Testis (tissue), 5 donors: ENCODE measurements around the gene ANO3. TPM values are rescaled to one million over a fixed set of nuclear protein-coding genes. Genes with fewer than 3 reads are reported as not detected.
A peak's percentile ranks its signal among the peaks of the same experiment; 100 is the strongest.

ENCODE experiments used
- DNase-seq: peaks from one replicate; pipeline ENCODE4 v3.0.0-alpha.2; 2019
- H3K27ac ChIP-seq, 2 donors: fragments of 200-600 bp; sonication (generic); one replicate each; pipeline ENCODE4 v1.5.1; 2019
- H3K27me3 ChIP-seq: fragments of 200-600 bp; sonication (generic); one replicate; pipeline ENCODE4 v1.5.1; 2019
- H3K36me3 ChIP-seq: fragments of 200-600 bp; sonication (generic); one replicate; pipeline ENCODE4 v1.5.1; 2017; ENCODE audit warnings: low read depth; ENCODE audit errors: missing control alignments
- H3K4me1 ChIP-seq: fragments of 200-600 bp; sonication (generic); one replicate; pipeline ENCODE4 v1.5.1; 2019
- H3K4me3 ChIP-seq, 2 donors: fragments of 200-600 bp; sonication (generic); one replicate each; pipeline ENCODE4 v1.5.1; 2017 to 2019
- H3K9me3 ChIP-seq: fragments of 200-600 bp; sonication (generic); one replicate; pipeline ENCODE4 v1.5.1; 2017
- CTCF ChIP-seq, 3 experiments: fragments of 450-650 bp in 2 of 3; fragments of 200-600 bp in 1 of 3; sonication (generic) in 1 of 3; IDR thresholded peaks; one replicate each; pipeline ENCODE4 v1.5.1; 2016 to 2019; ENCODE audit warnings: antibody characterized with exemption in 3 of 3, mild to moderate bottlenecking in 2 of 3, moderate library complexity in 1 of 3
- POLR2A ChIP-seq: fragments of 450-650 bp; IDR thresholded peaks from one replicate; pipeline ENCODE4 v1.6.1; 2017; ENCODE audit warnings: antibody characterized with exemption, mild to moderate bottlenecking, moderate library complexity
- WGBS, 2 donors: methylation state at CpG; one replicate each; pipeline ENCODE4 v1.1.5; 2018; 5-methylcytosine and 5-hydroxymethylcytosine counted together
- intact Hi-C: fragments of 100-400 bp; cut with DNase I; formaldehyde crosslinking; loops from one replicate; pipeline ENCODE4 v1.15.1; 2023; ENCODE audit warnings: low total_unique reads
- long read RNA-seq, 2 donors: transcript quantifications; one replicate each; lab custom pipeline, GENCODE V29; 2026
- polyA plus RNA-seq: library from polyadenylated mRNA; stranded (reverse); fragments of 350-450 nt; fragmentation: Illumina TruSeq; extraction: RNeasy Lipid Tissue Mini Kit (QIAGEN cat#74804); gene quantifications from one replicate; pipeline ENCODE4 v1.2.3, GENCODE V29; 2014; ENCODE audit warnings: low read depth, low replicate concordance; ENCODE audit not compliant: insufficient read depth
- total RNA-seq, 2 donors: library from RNA; depleted of rRNA; stranded (reverse); fragments of >200 nt; gene quantifications; one replicate each; pipeline ENCODE4 v1.2.3, GENCODE V29; 2016

ANO3 gene
- total RNA-seq (1 to 10 TPM; 1.9 to 2.2 TPM), polyA plus RNA-seq (2.4 TPM)
- long read RNA-seq, donor 1, result 0 reads
- long read RNA-seq, donor 2, result 0 reads

- peak; percentile 85 for DNase-seq
- peak within 1 kb of the TSS; percentile 6 to 46 for H3K4me3 ChIP-seq
- H3K27me3 ChIP-seq, result no peaks in the 10 kb centered on the region
- no peaks in the 10 kb centered on the region for H3K36me3 ChIP-seq
- H3K27ac ChIP-seq, result no peak within 1 kb of the TSS
- TF ChIP-seq POLR2A (no peak), CTCF (IDR thresholded peaks at IDR 0.05) (peak; percentile 33 to 47 (median 35))
- H3K4me1 ChIP-seq, result no peaks in the 10 kb centered on the region
- 3 to 8% methylated on average over 9 to 36 of the region's 36 CpGs for WGBS, 2 donors
- no peaks in the 10 kb centered on the region for H3K9me3 ChIP-seq
- intact Hi-C loops, result no loop called here
Measured at GRCh38 chr11:26331911-26332571, at the start of gene ANO3. ANO3 (plus strand) TSS chr11:26332130; CDS start chr11:26332276, 146 bp downstream.

GRCh38 chr11:26283852-26284408 is 48.0 kb upstream of the ANO3 start:
- Histone ChIP-seq H3K4me3 (peak overlapping the region in 1 of 2 donors; percentile 43), H3K27me3 (no peaks in the 10 kb centered on the region), H3K27ac (no peak overlapping the region), H3K36me3 (no peaks in the 10 kb centered on the region), H3K4me1 (no peaks in the 10 kb centered on the region), H3K9me3 (no peaks in the 10 kb centered on the region)
- WGBS, 2 donors, result 44 to 63% methylated on average over 6 of the region's 6 CpGs
- intact Hi-C loops, result no loop called here
- no peak for TF ChIP-seq CTCF (IDR thresholded peaks at IDR 0.05)
- TF ChIP-seq POLR2A, result no peak
- no peak for DNase-seq

GRCh38 chr11:26285608-26286007 is 46.3 kb upstream of the ANO3 start:
- intact Hi-C loops, result no loop called here
- H3K27me3 ChIP-seq, result no peaks in the 10 kb centered on the region
- H3K4me1 ChIP-seq, result no peaks in the 10 kb centered on the region
- no peak overlapping the region for H3K27ac ChIP-seq
- no peaks in the 10 kb centered on the region for H3K36me3 ChIP-seq
- no peaks in the 10 kb centered on the region for H3K9me3 ChIP-seq
- H3K4me3 ChIP-seq, result no peak overlapping the region
- WGBS, 2 donors, result 67 to 82% methylated on average over 3 of the region's 3 CpGs
- TF ChIP-seq POLR2A (no peak), CTCF (IDR thresholded peaks at IDR 0.05) (no peak)
- no peak for DNase-seq

GRCh38 chr11:26286472-26287066 is 45.4 kb upstream of the ANO3 start:
- 23 to 30% methylated on average over 5 of the region's 5 CpGs for WGBS, 2 donors
- Histone ChIP-seq H3K36me3 (no peaks in the 10 kb centered on the region), H3K4me3 (no peak overlapping the region), H3K27me3 (no peaks in the 10 kb centered on the region), H3K4me1 (no peaks in the 10 kb centered on the region), H3K27ac (no peak overlapping the region), H3K9me3 (no peaks in the 10 kb centered on the region)
- peak in 1 of 3 experiments; percentile 31 for TF ChIP-seq CTCF (IDR thresholded peaks at IDR 0.05)
- TF ChIP-seq POLR2A, result no peak
- intact Hi-C loops, result no loop called here
- peak; percentile 21 for DNase-seq
